ENCODE measurements around the gene NOXA1.
A peak's percentile ranks its signal among the peaks of the same experiment; 100 is the strongest.

NOXA1 gene

GRCh38 chr9:137438591-137439157 is 15.5 kb downstream of the NOXA1 start:
- no peak for DNase-seq (ENCODE audit: low spot score)
- peak overlapping the region; percentile 84 for H3K27ac ChIP-seq
- ChIA-PET CTCF (interaction anchor here (0.5 kb wide), 1 partner anchor 119 kb away, joined by 3 read pairs; no protein-coding TSS in a partner anchor), POLR2A (ENCODE audit: low non-redundant PET) (no interaction called here)
- no peak for TF ChIP-seq CTCF (conservative IDR thresholded peaks at IDR 0.05; ENCODE audit: low read depth)

- TF ChIP-seq CTCF (conservative IDR thresholded peaks at IDR 0.05; ENCODE audit: low read depth) = no peak
- ChIA-PET POLR2A (ENCODE audit: low non-redundant PET) (no interaction called here), CTCF (interaction anchor here (0.5 kb wide), 1 partner anchor 120 kb away, joined by 3 read pairs; no protein-coding TSS in a partner anchor)
- peak overlapping the region; percentile 84 for H3K27ac ChIP-seq
- DNase-seq (ENCODE audit: low spot score) = no peak
Observed at GRCh38 chr9:137439158-137439714, 16.0 kb downstream of the NOXA1 start.

DNA sequence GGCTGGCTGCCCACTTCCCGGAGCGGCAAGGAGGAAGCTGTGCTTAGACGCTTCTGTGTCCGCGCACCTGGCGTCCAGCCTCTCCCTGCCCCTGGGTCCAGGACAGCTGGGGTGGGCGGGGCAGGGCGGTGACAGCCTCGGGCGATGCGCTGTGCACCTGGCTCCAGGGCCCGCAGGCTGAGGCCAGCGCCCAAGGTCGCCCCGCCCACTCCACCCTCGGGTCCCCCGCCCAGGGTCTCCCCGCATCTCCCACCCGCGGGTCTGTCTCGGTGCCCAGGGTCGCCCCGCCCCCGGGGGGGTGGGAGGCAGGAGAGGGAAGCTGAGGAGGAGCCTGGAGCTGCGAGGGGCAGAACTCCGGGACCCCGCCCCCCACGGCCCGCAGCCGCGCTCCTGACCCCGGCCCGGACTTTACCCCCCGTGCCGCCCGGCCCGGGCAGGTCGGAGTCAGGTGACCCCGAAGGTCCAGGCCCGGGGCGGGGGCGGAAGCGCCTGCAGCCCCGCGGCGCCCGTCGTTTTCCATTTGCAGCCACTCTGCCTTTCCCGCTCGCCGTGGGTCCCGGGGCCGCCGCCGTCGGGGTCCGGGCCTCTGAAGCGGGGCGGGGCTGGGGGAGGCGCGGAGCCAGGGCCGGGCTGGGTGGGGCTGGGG is 18.2 kb downstream of the NOXA1 start, which contains the start of gene ENTPD8:
Gene ENTPD8 (minus strand): TSS at position 69 of the 646 bp plus-strand sequence. CDS start 3,072 bp downstream, outside the sequence.
- no peak for TF ChIP-seq CTCF (conservative IDR thresholded peaks at IDR 0.05; ENCODE audit: low read depth)
- peak within 1 kb of the TSS; percentile 35 for H3K27ac ChIP-seq
- ChIA-PET CTCF (interaction anchor here (0.6 to 1.3 kb wide), 3 partner anchors 18 to 413 kb away, joined by 4 to 6 read pairs (median 5); partner anchors contain the start of genes EXD3 and NOXA1), POLR2A (ENCODE audit: low non-redundant PET) (interaction anchor here (0.6 to 0.8 kb wide), 3 partner anchors 14 to 22 kb away, joined by 3 to 5 read pairs (median 5); partner anchors contain the start of gene NOXA1)
- peak; percentile 70 for DNase-seq (ENCODE audit: low spot score)

DNA sequence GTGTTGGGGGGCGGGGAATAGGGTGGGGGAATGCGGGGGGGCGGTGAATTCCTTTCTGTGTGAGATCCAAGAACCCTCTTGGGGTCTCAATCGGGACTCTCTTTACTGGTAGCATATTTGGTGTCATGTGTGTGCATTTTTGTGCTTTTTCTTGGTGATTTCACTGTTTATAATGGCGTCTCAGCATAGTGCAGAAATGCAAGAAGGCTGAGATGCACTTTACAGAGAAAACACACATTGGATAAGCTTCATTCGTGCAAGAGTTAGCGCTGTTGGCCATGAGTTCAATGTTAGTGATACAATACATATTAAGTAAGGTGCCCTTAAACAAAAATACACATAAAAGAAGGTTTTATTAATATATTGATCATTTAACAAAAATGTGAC is 18.7 kb downstream of the NOXA1 start:
- H3K27ac ChIP-seq = peak overlapping the region; percentile 35
- no peak for DNase-seq (ENCODE audit: low spot score)
- POLR2A ChIA-PET (ENCODE audit: low non-redundant PET) = interaction anchor here (0.6 to 0.8 kb wide), 3 partner anchors 13 to 22 kb away, joined by 3 to 5 read pairs (median 5); partner anchors contain the start of gene NOXA1
- CTCF ChIA-PET = interaction anchor here (0.6 to 1.3 kb wide), 4 partner anchors 19 to 141 kb away, joined by 3 to 6 read pairs (median 4); partner anchors contain the start of genes EXD3, NOXA1 and NRARP
- no peak for TF ChIP-seq CTCF (conservative IDR thresholded peaks at IDR 0.05; ENCODE audit: low read depth)

DNA sequence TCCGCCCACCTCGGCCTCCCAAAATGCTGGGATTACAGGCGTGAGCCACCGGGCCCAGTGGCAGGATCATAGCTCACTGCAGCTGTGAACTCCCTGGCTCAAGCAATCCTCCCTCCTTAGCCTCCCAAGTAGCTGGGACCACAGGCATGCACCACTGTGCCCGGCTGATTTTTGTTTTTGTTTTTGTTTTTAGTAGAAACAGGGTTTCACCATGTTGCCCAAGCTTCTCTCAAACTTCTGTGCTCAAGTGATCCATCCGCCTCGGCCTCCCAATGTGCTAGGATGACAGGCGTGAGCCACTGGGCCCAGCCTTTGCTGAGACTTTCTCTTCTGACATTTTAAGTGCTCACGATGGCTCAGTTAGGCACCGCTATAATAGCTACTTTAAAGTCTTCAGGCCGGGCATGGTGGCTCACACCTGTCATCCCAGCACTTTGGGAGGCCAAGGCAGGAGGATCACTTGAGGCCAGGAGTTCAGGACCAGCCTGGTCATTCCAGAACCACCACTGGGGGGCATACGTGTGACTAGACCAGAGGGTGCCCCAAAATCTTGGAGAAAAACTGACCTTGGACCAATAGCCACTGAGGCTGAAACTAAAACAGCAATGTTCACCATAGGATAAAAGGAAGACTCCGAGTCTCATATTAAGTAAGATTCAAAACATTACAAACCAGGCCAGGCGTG is 21.1 kb downstream of the NOXA1 start:
- no peak for DNase-seq (ENCODE audit: low spot score)
- ChIA-PET POLR2A (ENCODE audit: low non-redundant PET) (interaction anchor here (0.7 to 1.5 kb wide), 2 partner anchors 21 to 43 kb away, joined by 3 to 7 read pairs; partner anchors contain the start of genes EXD3 and NOXA1), CTCF (interaction anchor here (0.6 to 2.6 kb wide), 8 partner anchors 9 to 207 kb away, joined by 3 to 12 read pairs (median 4); partner anchors contain the start of genes EXD3, NOXA1 and NRARP)
- TF ChIP-seq CTCF (conservative IDR thresholded peaks at IDR 0.05; ENCODE audit: low read depth) = no peak
- peak overlapping the region; percentile 40 for H3K27ac ChIP-seq

Data from RWPE1 (cell line).